H1 (cell line): Measurements from ENCODE around the gene PIK3C2G. TPM values are rescaled to one million over a fixed set of nuclear protein-coding genes. Genes with fewer than 3 reads are reported as not detected.

Experiments used
- CHD2 ChIP-seq: IDR thresholded peaks from 2 replicates; pipeline ENCODE4 v1.6.1; 2012; ENCODE audit warnings: low read length, improper control_type of control experiment
- CHD7 ChIP-seq: fragments of 300-600 bp; sonication (generic); IDR thresholded peaks from 2 replicates; pipeline ENCODE4 v1.7.1; 2012; ENCODE audit warnings: low read length, moderate library complexity, mild to moderate bottlenecking, inconsistent platforms; ENCODE audit not compliant: insufficient replicate concordance
- CTBP2 ChIP-seq: IDR thresholded peaks from 2 replicates; pipeline ENCODE4 v1.7.0; 2011; ENCODE audit warnings: borderline replicate concordance, mild to moderate bottlenecking, moderate library complexity, mixed read lengths, low read length; ENCODE audit not compliant: insufficient read depth, insufficient read length
- EGR1 ChIP-seq: IDR thresholded peaks from 2 replicates; pipeline ENCODE4 v1.6.1; 2011; ENCODE audit warnings: low read depth, low read length, borderline replicate concordance
- EP300 ChIP-seq, 2 experiments: IDR thresholded peaks; 1 replicate in 1 of 2; 2 replicates in 1 of 2; pipeline ENCODE4 v1.6.1; 2011 to 2012; ENCODE audit warnings: low read depth in 2 of 2, low read length in 2 of 2, mild to moderate bottlenecking in 2 of 2, borderline replicate concordance in 1 of 2, inconsistent platforms in 1 of 2, moderate library complexity in 1 of 2
- EZH2 ChIP-seq: fragments of 200-600 bp; sonication (generic); IDR thresholded peaks from 2 replicates; pipeline ENCODE4 v1.7.1; 2012; ENCODE audit warnings: low read depth, mild to moderate bottlenecking, moderate library complexity, low read length, inconsistent platforms; ENCODE audit not compliant: severe bottlenecking
- GTF2F1 ChIP-seq: IDR thresholded peaks from 2 replicates; pipeline ENCODE4 v1.6.1; 2012; ENCODE audit warnings: low read depth, low read length, improper control_type of control experiment, borderline replicate concordance
- POU5F1 ChIP-seq: IDR thresholded peaks from 2 replicates; pipeline ENCODE4 v1.6.1; 2011; ENCODE audit warnings: low read depth, mild to moderate bottlenecking, low read length, moderate library complexity
- SP4 ChIP-seq: IDR thresholded peaks from 2 replicates; pipeline ENCODE4 v1.6.1; 2012; ENCODE audit warnings: low read length, inconsistent platforms
- USF2 ChIP-seq: IDR thresholded peaks from 2 replicates; pipeline ENCODE4 v1.6.1; 2011; ENCODE audit warnings: low read length, improper control_type of control experiment
- ZNF274 ChIP-seq: IDR thresholded peaks from 2 replicates; pipeline ENCODE4 v1.7.0; 2012; ENCODE audit warnings: low read length, borderline replicate concordance; ENCODE audit errors: extremely low read depth
- polyA plus RNA-seq, 7 experiments: library from polyadenylated mRNA; depleted of rRNA in 3 of 7; stranded (reverse) in 5 of 7; unstranded in 2 of 7; fragments of >200 nt in 5 of 7; fragments of 200-250 nt in 2 of 7; gene quantifications; 1 replicate in 5 of 7; 2 replicates in 1 of 7; 4 replicates in 1 of 7; pipeline versions ENCODE4 v1.2.1 to v1.2.3, GENCODE V29; 2011 to 2013; ENCODE audit warnings: missing spikeins in 2 of 7, mixed read lengths in 2 of 7
- total RNA-seq: library from RNA; stranded (reverse); fragmentation: NEBNext Ultra II Directional; extraction: Animal tissue kit (Norgen Biotek cat#: 25700); gene quantifications from 2 replicates; pipeline ENCODE4 v1.2.1, GENCODE V29; 2021

Gene PIK3C2G
- total and polyA plus RNA-seq, 2 of the 8 experiments (the other 6 are each of a cell fraction or from before 2014, with no cell fraction given) = not detected

DNA sequence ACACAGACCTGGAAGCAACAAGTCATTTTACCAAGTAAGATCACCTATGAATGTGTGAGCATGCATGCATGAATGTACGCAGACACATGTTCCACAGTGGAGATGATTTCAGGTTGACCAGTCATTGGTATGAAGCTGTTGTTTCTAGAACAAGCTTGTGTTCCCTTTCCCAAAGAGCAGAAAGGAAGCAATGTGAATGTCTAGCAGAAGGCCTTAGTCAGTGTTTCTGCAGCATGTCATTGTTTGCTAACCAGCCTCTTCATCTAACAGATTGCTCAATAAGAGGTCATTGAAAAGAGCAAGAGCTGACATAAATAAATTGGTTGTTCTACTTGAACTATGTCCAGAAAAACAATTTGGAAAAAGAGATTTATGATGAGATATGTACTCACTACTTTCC lies 285.1 kb downstream of the PIK3C2G start (continued):
- TF ChIP-seq CHD7 (no peak), GTF2F1 (no peak), USF2 (no peak), SP4 (no peak), CTBP2 (no peak), EP300 (IDR thresholded peaks at IDR 0.05; ENCODE audit: borderline replicate concordance in 1 of 2, low read depth in 2 of 2, low read length in 2 of 2) (no peak), POU5F1 (no peak), CHD2 (no peak), EGR1 (no peak), EZH2 (no peak), ZNF274 (no peak)
